HCT116 (cell line): ENCODE results near the gene PKD2. TPM values are rescaled to one million over a fixed set of nuclear protein-coding genes. Genes with fewer than 3 reads are reported as not detected.

Experiments used
- ATAC-seq: fragments of 200-7000 bp; cut with Tn5 transposase; 2 replicates; pipeline ENCODE4 v1.9.1; 2020; ENCODE audit warnings: mild to moderate bottlenecking, moderate library complexity
- BruUV-seq: library from RNA; stranded (reverse); fragments of 400-500 nt; replicated peaks from 2 replicates; lab custom pipeline; 2021; lab: Mats Ljungman, UMichigan
- CTCF ChIA-PET: fragments of 300-600 bp; sonication (Branson Sonifier 250); formaldehyde crosslinking; loops from one replicate; lab custom pipeline; 2021; ENCODE audit warnings: antibody characterized with exemption; lab: Charles Lee
- POLR2A ChIA-PET: fragments of 300-600, 350-600 bp; sonication (Branson Sonifier 250); formaldehyde crosslinking; loops from one replicate; lab custom pipeline; 2021; ENCODE audit warnings: antibody characterized with exemption; lab: Charles Lee
- RAD21 ChIA-PET, 2 experiments: fragments of 300-600 bp; sonication (Branson Sonifier 250); formaldehyde crosslinking; loops; one replicate each; lab custom pipeline; 2023; ENCODE audit warnings: low total read pairs in 2 of 2; ENCODE audit not compliant: uncharacterized antibody in 2 of 2, unreplicated experiment in 2 of 2, low non-redundant PET in 1 of 2; lab: Charles Lee
- DNase-seq: peaks from one replicate; pipeline ENCODE4 v3.0.0-alpha.2; 2010; ENCODE audit warnings: low read depth, low spot score
- H2AFZ ChIP-seq: fragments of 200-600 bp; shearing (Covaris generic), sonication (generic); 2 replicates; pipeline ENCODE4 v1.6.1; 2017; ENCODE audit warnings: low read depth, mixed run types, mixed read lengths, antibody characterized with exemption, low read length; ENCODE audit not compliant: poor library complexity, severe bottlenecking
- H3K27ac ChIP-seq: 2 replicates; pipeline ENCODE4 v1.5.1; 2012; ENCODE audit warnings: low read depth, low read length
- H3K27me3 ChIP-seq: fragments of 200-600 bp; sonication (generic); 2 replicates; pipeline ENCODE4 v1.6.1; 2016; ENCODE audit warnings: mixed run types, low read length, mixed read lengths; ENCODE audit not compliant: insufficient read depth
- H3K36me3 ChIP-seq, 2 experiments: fragments of 200-500 bp in 1 of 2; fragments of 200-600 bp in 1 of 2; sonication (Bioruptor generic) in 1 of 2; sonication (generic) in 1 of 2; 2 replicates each; pipeline versions ENCODE4 v1.5.1 to v1.6.1; 2014 to 2016; ENCODE audit warnings: low read length in 2 of 2, inconsistent platforms in 1 of 2, mixed read lengths in 1 of 2, mixed run types in 1 of 2; ENCODE audit not compliant: insufficient read depth in 2 of 2, control insufficient read depth in 1 of 2
- H3K4me1 ChIP-seq, 2 experiments: fragments of 200-600 bp in 1 of 2; sonication (generic) in 1 of 2; 2 replicates each; pipeline versions ENCODE4 v1.5.1 to v1.6.1; 2012 to 2017; ENCODE audit warnings: low read length in 2 of 2, inconsistent platforms in 1 of 2, mild to moderate bottlenecking in 1 of 2, mixed read lengths in 1 of 2, mixed run types in 1 of 2, moderate library complexity in 1 of 2; ENCODE audit not compliant: insufficient read depth in 2 of 2, control insufficient read depth in 1 of 2
- H3K4me2 ChIP-seq: fragments of 200-600 bp; sonication (generic); 2 replicates; pipeline ENCODE4 v1.6.1; 2017; ENCODE audit warnings: mixed run types, low read length, mixed read lengths
- H3K4me3 ChIP-seq, 2 experiments: fragments of 200-600 bp in 1 of 2; sonication (generic) in 1 of 2; replicated peaks in 1 of 2; 2 replicates each; pipeline ENCODE4 v1.5.1; 2011 to 2016; ENCODE audit warnings: low read length in 2 of 2, control low read depth in 1 of 2, low read depth in 1 of 2, mild to moderate bottlenecking in 1 of 2, mixed read lengths in 1 of 2, mixed run types in 1 of 2
- H3K79me2 ChIP-seq: fragments of 200-600 bp; sonication (generic); 2 replicates; pipeline ENCODE4 v1.6.1; 2017; ENCODE audit warnings: mild to moderate bottlenecking, mixed run types, low read length, moderate library complexity, mixed read lengths; ENCODE audit not compliant: insufficient read depth
- H3K9ac ChIP-seq: fragments of 200-600 bp; sonication (generic); 2 replicates; pipeline ENCODE4 v1.6.1; 2016; ENCODE audit warnings: low read length, mixed read lengths
- H3K9me2 ChIP-seq: fragments of 200-600 bp; sonication (generic), shearing (Covaris generic); 2 replicates; pipeline ENCODE4 v1.6.1; 2017; ENCODE audit warnings: mixed run types, mild to moderate bottlenecking, moderate library complexity; ENCODE audit not compliant: insufficient read depth
- H3K9me3 ChIP-seq, 2 experiments: fragments of 200-500 bp in 1 of 2; fragments of 200-600 bp in 1 of 2; sonication (Bioruptor generic) in 1 of 2; sonication (generic) in 1 of 2; 2 replicates each; pipeline ENCODE4 v1.6.1; 2014 to 2017; ENCODE audit warnings: low read length in 2 of 2, mixed read lengths in 2 of 2, inconsistent platforms in 1 of 2, low read depth in 1 of 2, mild to moderate bottlenecking in 1 of 2, mixed run types in 1 of 2, moderate library complexity in 1 of 2; ENCODE audit not compliant: control insufficient read depth in 1 of 2, insufficient read depth in 1 of 2
- H4K20me1 ChIP-seq: fragments of 200-600 bp; sonication (generic), shearing (Covaris generic); 2 replicates; pipeline ENCODE4 v1.6.1; 2017; ENCODE audit warnings: mixed run types, mild to moderate bottlenecking, moderate library complexity; ENCODE audit not compliant: insufficient read depth
- ATF3 ChIP-seq: IDR thresholded peaks from 2 replicates; pipeline ENCODE4 v1.6.1; 2012
- CTCF ChIP-seq, 3 experiments: fragments of 200-600 bp in 1 of 3; sonication (generic) in 1 of 3; IDR thresholded peaks in 2 of 3; conservative IDR thresholded peaks in 1 of 3; 2 replicates each; pipeline ENCODE4 v1.5.1; 2012 to 2017; ENCODE audit warnings: low read depth in 2 of 3, low read length in 2 of 3, antibody characterized with exemption in 1 of 3, borderline replicate concordance in 1 of 3, control low read depth in 1 of 3, mild to moderate bottlenecking in 1 of 3, mixed read lengths in 1 of 3, mixed run types in 1 of 3, moderate library complexity in 1 of 3; ENCODE audit not compliant: insufficient read depth in 1 of 3
- EZH2phosphoT487 ChIP-seq: fragments of 200-600 bp; IDR thresholded peaks from 2 replicates; pipeline ENCODE4 v1.6.1; 2018; ENCODE audit warnings: antibody characterized with exemption, borderline replicate concordance
- FOSL1 ChIP-seq: IDR thresholded peaks from 2 replicates; pipeline ENCODE4 v1.6.1; 2012; ENCODE audit warnings: low read depth
- POLR2A ChIP-seq: IDR thresholded peaks from 2 replicates; pipeline ENCODE4 v1.7.0; 2011; ENCODE audit warnings: borderline replicate concordance; ENCODE audit not compliant: insufficient read depth, insufficient read length; ENCODE audit errors: extremely low read depth
- SIN3A ChIP-seq: IDR thresholded peaks from 2 replicates; pipeline ENCODE4 v1.6.1; 2012; ENCODE audit warnings: low read depth
- TCF7L2 ChIP-seq: IDR thresholded peaks from 2 replicates; pipeline ENCODE4 v1.7.0; 2011; ENCODE audit warnings: borderline replicate concordance, inconsistent platforms; ENCODE audit not compliant: insufficient read depth, insufficient read length; ENCODE audit errors: extremely low read depth
- ZFX ChIP-seq: fragments of 450-650 bp; IDR thresholded peaks from 2 replicates; pipeline ENCODE4 v1.6.1; 2017
- intact Hi-C: fragments of 100-400 bp; cut with micrococcal nuclease; formaldehyde crosslinking; loops from 2 replicates; pipeline ENCODE4 v1.10.0; 2022
- total RNA-seq: library from RNA; stranded (reverse); gene quantifications from one replicate; pipeline ENCODE4 v1.2.1, GENCODE V29; 2021; ENCODE audit not compliant: unreplicated experiment
- TF ChIP-seq, protein P1 (sequence below): IDR thresholded peaks from 2 replicates; pipeline ENCODE4 v1.6.1; 2012; ENCODE audit warnings: low read depth

The PKD2 gene
- total RNA-seq, 1 experiment from 2014 or later, result 10.1 TPM

DNA sequence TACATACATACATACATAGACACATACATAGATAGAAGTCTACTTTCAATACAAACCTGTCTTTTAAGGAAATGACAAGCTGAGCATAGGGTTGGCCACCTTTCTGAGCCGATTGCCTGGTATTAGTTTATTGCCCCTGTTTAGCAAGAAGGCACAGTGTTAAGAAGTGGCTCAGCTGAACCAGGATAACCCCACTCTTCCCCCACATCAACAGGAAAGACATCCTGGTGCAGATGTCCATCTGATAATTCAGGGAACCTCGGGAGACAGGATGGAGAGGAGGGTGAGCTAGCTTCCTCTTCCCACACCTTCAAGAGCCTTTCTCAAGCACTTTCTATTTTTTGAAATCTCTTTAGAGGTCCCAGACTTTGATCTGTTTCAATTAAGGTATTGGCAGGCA, 52.3 kb downstream of the PKD2 start:
- H3K27me3 ChIP-seq, result no peaks in the 10 kb centered on the region
- no peaks in the 10 kb centered on the region for H3K9me2 ChIP-seq
- no peak for TF ChIP-seq CTCF (IDR thresholded peaks at IDR 0.05 in 2 of 3, conservative IDR thresholded peaks at IDR 0.05 in 1 of 3; ENCODE audit: borderline replicate concordance in 1 of 3, insufficient read depth in 1 of 3, low read depth in 2 of 3, low read length in 2 of 3)
- TF ChIP-seq FOSL1, result no peak
- TF ChIP-seq EZH2phosphoT487, result no peak
- TF ChIP-seq ZFX, result no peak
- TF ChIP-seq, protein P1, sequence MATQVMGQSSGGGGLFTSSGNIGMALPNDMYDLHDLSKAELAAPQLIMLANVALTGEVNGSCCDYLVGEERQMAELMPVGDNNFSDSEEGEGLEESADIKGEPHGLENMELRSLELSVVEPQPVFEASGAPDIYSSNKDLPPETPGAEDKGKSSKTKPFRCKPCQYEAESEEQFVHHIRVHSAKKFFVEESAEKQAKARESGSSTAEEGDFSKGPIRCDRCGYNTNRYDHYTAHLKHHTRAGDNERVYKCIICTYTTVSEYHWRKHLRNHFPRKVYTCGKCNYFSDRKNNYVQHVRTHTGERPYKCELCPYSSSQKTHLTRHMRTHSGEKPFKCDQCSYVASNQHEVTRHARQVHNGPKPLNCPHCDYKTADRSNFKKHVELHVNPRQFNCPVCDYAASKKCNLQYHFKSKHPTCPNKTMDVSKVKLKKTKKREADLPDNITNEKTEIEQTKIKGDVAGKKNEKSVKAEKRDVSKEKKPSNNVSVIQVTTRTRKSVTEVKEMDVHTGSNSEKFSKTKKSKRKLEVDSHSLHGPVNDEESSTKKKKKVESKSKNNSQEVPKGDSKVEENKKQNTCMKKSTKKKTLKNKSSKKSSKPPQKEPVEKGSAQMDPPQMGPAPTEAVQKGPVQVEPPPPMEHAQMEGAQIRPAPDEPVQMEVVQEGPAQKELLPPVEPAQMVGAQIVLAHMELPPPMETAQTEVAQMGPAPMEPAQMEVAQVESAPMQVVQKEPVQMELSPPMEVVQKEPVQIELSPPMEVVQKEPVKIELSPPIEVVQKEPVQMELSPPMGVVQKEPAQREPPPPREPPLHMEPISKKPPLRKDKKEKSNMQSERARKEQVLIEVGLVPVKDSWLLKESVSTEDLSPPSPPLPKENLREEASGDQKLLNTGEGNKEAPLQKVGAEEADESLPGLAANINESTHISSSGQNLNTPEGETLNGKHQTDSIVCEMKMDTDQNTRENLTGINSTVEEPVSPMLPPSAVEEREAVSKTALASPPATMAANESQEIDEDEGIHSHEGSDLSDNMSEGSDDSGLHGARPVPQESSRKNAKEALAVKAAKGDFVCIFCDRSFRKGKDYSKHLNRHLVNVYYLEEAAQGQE, result no peak
- no peak for TF ChIP-seq TCF7L2
- TF ChIP-seq SIN3A, result no peak
- no peak for TF ChIP-seq POLR2A
- TF ChIP-seq ATF3, result no peak
- H3K9me3 ChIP-seq, result no peaks in the 10 kb centered on the region
- ChIA-PET POLR2A (no interaction called here), CTCF (interaction anchor here (4.1 kb wide), 1 partner anchor 152 kb away, joined by 10 read pairs; no protein-coding TSS in a partner anchor), RAD21 (interaction anchor here in 1 of 2 experiments (1.1 kb wide), 1 partner anchor 152 kb away, joined by 3 read pairs; no protein-coding TSS in a partner anchor)
- no peak overlapping the region for H3K9ac ChIP-seq
- BruUV-seq, result no TSS peak
- no peak overlapping the region for H3K27ac ChIP-seq
- H3K36me3 ChIP-seq, result peaks cover 0 to 15% of the 10 kb centered on the region in 2 experiments; a peak in 2 of 4 replicates
- H3K4me2 ChIP-seq, result no peak overlapping the region
- intact Hi-C loops, result no loop called here
- H3K4me1 ChIP-seq, result no peaks in the 10 kb centered on the region
- no peak for ATAC-seq
- no peak for DNase-seq
- H3K79me2 ChIP-seq, result no peaks in the 10 kb centered on the region
- no peak overlapping the region for H2AFZ ChIP-seq
- H3K4me3 ChIP-seq, result no peak overlapping the region
- H4K20me1 ChIP-seq, result no peaks in the 10 kb centered on the region
